NAMALWA (cell line): Measurements from ENCODE around the gene KIDINS220.

Source experiments
- DNase-seq: peaks from one replicate; pipeline ENCODE4 v3.0.0-alpha.2; 2015; ENCODE audit warnings: low spot score

The KIDINS220 gene

GRCh38 chr2:8697190-8697589, 140.2 kb downstream of the KIDINS220 start:
- no peak for DNase-seq

GRCh38 chr2:8694737-8695136, 142.7 kb downstream of the KIDINS220 start:
- DNase-seq = no peak

- DNase-seq = peak; percentile 43
Observed at GRCh38 chr2:8693157-8693821, 144.1 kb downstream of the KIDINS220 start.

- no peak for DNase-seq
Observed at GRCh38 chr2:8692783-8693156, 144.6 kb downstream of the KIDINS220 start.

- DNase-seq = no peak
Observed at GRCh38 chr2:8691859-8692437, 145.5 kb downstream of the KIDINS220 start.

- peak; percentile 76 for DNase-seq
Observed at GRCh38 chr2:8685697-8686358, 151.6 kb downstream of the KIDINS220 start.

GRCh38 chr2:8684878-8685696, 152.3 kb downstream of the KIDINS220 start:
- peak; percentile 41 for DNase-seq

- peak; percentile 75 for DNase-seq
Observed at GRCh38 chr2:8684540-8684877, 152.9 kb downstream of the KIDINS220 start.

- DNase-seq = peak; percentile 70
Observed at GRCh38 chr2:8682719-8683667, 154.4 kb downstream of the KIDINS220 start.

- peak; percentile 99 for DNase-seq
Observed at GRCh38 chr2:8681786-8682692, 155.4 kb downstream of the KIDINS220 start, which contains the start of gene ID2. TSS of gene ID2 (plus strand) at chr2:8682056. CDS start at chr2:8682166, 110 bp downstream.

GRCh38 chr2:8680822-8681760, 156.3 kb downstream of the KIDINS220 start:
- peak; percentile 94 for DNase-seq

GRCh38 chr2:8679827-8680731, 157.3 kb downstream of the KIDINS220 start:
- DNase-seq = peak; percentile 73

GRCh38 chr2:8679567-8679826, 157.9 kb downstream of the KIDINS220 start:
- DNase-seq = no peak
